NT2/D1 (cell line): ENCODE data around the gene SCNN1G.
"Not testable (repeated sequence)": the region's sequence is repeated elsewhere in the genome, so short reads cannot be mapped to it uniquely, and the experiment has no call there.

Experiments
- DNase-seq: peaks from one replicate; pipeline ENCODE4 v3.0.0-alpha.2; 2011; ENCODE audit warnings: low read depth, low spot score
- H3K27me3 ChIP-seq: 2 replicates; pipeline ENCODE4 v1.6.0; 2011; ENCODE audit warnings: mild to moderate bottlenecking; ENCODE audit not compliant: insufficient read length, insufficient read depth
- H3K36me3 ChIP-seq: 2 replicates; pipeline ENCODE4 v1.6.1; 2011; ENCODE audit warnings: mild to moderate bottlenecking, low read length, mixed read lengths; ENCODE audit not compliant: insufficient read depth, insufficient read length
- H3K4me1 ChIP-seq: 2 replicates; pipeline ENCODE4 v1.5.1; 2011; ENCODE audit not compliant: insufficient read depth, insufficient read length
- H3K4me3 ChIP-seq: 2 replicates; pipeline ENCODE4 v1.5.1; 2011; ENCODE audit warnings: low read depth; ENCODE audit not compliant: insufficient read length
- H3K9ac ChIP-seq: 2 replicates; pipeline ENCODE4 v1.6.0; 2011; ENCODE audit warnings: low read depth; ENCODE audit not compliant: insufficient read length
- H3K9me3 ChIP-seq: 2 replicates; pipeline ENCODE4 v1.5.1; 2011; ENCODE audit warnings: mild to moderate bottlenecking, low read length; ENCODE audit not compliant: insufficient read depth
- SUZ12 ChIP-seq: IDR thresholded peaks from 2 replicates; pipeline ENCODE4 v1.6.1; 2011; ENCODE audit not compliant: insufficient read length, insufficient read depth; ENCODE audit errors: extremely low read depth
- YY1 ChIP-seq: IDR thresholded peaks from 2 replicates; pipeline ENCODE4 v1.6.1; 2011; ENCODE audit not compliant: insufficient read length, insufficient read depth
- ZNF274 ChIP-seq: IDR thresholded peaks from 2 replicates; pipeline ENCODE4 v1.6.1; 2011; ENCODE audit warnings: mild to moderate bottlenecking, low read depth, low read length

The SCNN1G gene

DNA sequence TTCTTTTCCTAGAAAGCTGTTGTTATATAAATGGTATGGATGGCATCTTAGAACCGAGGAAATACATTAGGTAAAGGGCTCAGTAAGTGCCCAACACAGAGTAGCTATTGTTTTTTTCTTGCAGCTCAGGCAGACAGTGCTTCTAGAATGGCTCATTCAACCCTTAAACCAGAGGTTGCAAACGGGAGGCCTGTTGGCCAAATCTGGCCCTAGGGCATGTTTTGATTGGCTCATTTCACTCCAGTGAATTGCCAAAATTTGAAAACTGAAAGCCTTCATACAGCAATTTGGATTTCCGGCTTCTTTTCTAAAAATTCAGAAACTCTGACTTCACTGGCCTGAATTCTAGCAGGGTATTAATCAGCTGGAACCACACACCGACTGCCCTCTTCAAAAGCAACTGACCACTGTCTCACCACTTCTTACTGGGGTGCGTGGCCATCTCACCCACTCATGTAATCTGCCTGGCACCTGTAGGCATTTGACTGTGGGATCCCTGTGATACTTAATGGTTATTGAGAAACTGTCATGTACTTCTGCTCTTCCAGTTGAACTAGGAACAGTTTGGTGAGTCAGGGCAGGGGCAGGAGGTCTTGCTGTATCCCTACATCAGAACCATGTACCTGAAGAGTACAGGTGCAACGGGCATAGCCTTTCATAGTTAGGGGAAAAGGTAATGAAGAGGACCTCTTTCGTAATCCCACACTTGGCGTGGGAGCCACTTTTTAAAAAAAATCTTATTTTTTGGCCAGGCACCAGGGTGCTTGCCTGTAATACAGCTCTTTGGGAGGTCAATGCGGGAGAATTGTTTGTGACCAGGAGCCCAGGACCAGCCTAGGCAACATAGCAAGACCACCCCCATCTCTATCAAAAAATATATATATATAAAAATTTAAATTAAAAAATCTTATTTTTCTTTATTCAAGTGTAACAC lies 66.0 kb downstream of the SCNN1G start:
- TF ChIP-seq SUZ12, result no peak
- no peak for TF ChIP-seq YY1
- TF ChIP-seq ZNF274, result no peak
- H3K27me3 ChIP-seq, result no peaks in the 10 kb centered on the region
- no peaks in the 10 kb centered on the region for H3K36me3 ChIP-seq
- H3K9me3 ChIP-seq, result no peaks in the 10 kb centered on the region
- no peak overlapping the region for H3K9ac ChIP-seq
- no peak for DNase-seq
- no peak overlapping the region for H3K4me3 ChIP-seq
- H3K4me1 ChIP-seq, result no peaks in the 10 kb centered on the region

DNA sequence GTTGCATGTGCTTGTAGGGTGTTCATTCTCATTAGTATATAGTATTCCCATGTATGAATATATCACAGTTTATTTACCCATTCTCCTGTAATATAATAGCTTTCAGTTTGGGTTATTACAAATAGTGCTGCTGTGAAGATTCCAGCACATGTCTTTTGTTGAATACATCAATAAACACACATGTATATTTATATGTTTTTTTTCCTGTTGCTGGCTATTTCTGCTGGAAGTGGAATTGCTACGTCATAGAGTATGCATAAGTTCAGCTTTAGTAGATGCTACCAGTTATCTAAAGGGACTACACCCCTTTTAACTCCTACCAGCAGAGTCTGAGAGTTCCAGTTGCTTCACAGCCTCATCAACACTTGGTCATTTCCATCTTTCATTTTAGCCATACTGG lies 67.3 kb downstream of the SCNN1G start:
- DNase-seq, result no peak
- Histone ChIP-seq H3K4me3 (no peak overlapping the region), H3K4me1 (no peaks in the 10 kb centered on the region), H3K36me3 (no peaks in the 10 kb centered on the region), H3K9me3 (no peaks in the 10 kb centered on the region), H3K27me3 (no peaks in the 10 kb centered on the region), H3K9ac (no peak overlapping the region)
- TF ChIP-seq ZNF274 (no peak), YY1 (no peak), SUZ12 (no peak)

DNA sequence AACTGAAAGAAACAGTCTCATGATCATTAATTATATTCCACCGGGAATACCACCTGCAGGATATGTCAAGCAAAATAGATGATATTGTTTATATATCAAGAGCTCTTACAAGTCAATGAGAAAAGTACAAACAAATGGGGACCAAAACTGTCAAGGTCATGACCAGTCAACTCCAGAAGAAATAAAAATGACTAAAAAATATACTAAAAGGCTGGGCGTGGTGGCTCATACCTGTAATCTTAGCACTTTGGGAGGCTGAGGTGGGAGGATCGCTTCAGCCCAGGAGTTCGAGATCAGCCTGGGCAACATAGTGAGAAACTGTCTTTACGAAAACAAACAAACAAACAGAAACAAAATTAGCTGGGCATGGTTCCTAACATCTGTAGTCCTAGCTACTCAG lies 69.8 kb downstream of the SCNN1G start:
- Histone ChIP-seq H3K9me3 (no peaks in the 10 kb centered on the region), H3K36me3 (no peaks in the 10 kb centered on the region)
- TF ChIP-seq YY1 (no peak), ZNF274 (no peak), SUZ12 (no peak)

DNA sequence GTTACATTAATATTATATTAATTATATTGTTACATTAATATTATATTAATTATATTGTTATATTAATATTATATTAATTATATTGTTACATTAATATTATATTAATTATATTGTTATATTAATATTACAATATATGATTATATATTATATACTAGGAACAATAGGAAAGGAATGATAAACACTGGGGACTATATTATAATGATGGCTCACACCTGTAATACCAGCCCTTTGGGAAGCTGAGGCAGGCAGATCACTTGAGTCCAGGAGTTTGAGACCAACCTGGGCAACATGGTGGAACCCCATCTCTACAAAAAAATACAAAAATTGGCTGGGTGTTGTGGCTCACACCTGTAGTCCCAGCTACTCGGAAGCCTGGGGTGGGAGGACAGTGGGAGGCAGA lies 71.1 kb downstream of the SCNN1G start:
- not testable (repeated sequence) for H3K9me3 ChIP-seq, H3K36me3 ChIP-seq, DNase-seq

More for the DNA sequence above, 69.8 kb downstream of the SCNN1G start:
- Histone ChIP-seq H3K4me3 (no peak overlapping the region), H3K9ac (no peak overlapping the region), H3K27me3 (no peaks in the 10 kb centered on the region), H3K4me1 (no peaks in the 10 kb centered on the region)
- no peak for DNase-seq

DNA sequence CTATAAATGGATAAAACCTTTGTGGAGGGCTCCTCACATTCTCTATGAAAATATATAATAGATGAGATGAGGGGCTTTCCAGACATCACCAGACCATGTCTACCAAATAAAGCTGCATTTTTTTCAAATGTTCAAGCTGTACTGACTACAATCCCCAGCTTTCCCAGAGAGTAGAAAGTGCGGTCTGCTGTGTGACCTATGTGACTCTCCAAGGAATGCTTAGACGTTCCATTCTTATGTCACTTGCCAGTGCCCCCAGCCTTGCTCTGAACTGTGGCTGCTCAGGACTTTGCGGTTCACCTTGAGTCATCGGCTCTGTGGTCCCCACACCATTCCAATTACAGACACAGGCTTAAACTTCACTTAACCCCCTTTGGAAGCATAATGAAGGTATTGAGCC lies 71.8 kb downstream of the SCNN1G start:
- no peak for DNase-seq

More for the DNA sequence above, 71.1 kb downstream of the SCNN1G start:
- H3K4me3 ChIP-seq, H3K9ac ChIP-seq, H3K4me1 ChIP-seq, H3K27me3 ChIP-seq: not testable (repeated sequence)

DNA sequence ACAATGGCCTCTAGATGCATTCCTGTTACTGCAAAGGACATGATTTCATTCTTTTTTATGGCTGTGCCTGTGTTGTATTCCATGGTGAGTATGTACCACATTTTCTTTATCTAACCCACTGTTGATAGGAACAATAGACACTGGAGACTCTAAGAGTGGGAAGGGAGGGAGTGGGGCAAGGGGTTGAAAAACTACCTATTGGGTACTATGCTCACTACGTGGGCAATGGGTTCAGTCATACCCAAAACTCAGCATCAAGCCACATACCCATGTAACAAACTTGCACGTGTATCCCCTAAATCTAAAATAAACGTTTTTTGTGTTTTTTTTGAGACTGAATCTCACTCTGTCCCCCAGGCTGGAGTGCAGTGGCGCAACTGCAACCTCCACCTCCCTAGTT lies 72.5 kb downstream of the SCNN1G start:
- Histone ChIP-seq H3K4me3 (no peak overlapping the region), H3K9me3 (no peaks in the 10 kb centered on the region), H3K36me3 (no peaks in the 10 kb centered on the region), H3K9ac (no peak overlapping the region), H3K4me1 (no peaks in the 10 kb centered on the region), H3K27me3 (no peaks in the 10 kb centered on the region)
- DNase-seq, result no peak
- TF ChIP-seq YY1, result no peak
- no peak for TF ChIP-seq ZNF274
- no peak for TF ChIP-seq SUZ12

More for the DNA sequence above, 71.8 kb downstream of the SCNN1G start:
- H3K36me3 ChIP-seq, result no peaks in the 10 kb centered on the region
- no peak overlapping the region for H3K9ac ChIP-seq
- TF ChIP-seq SUZ12 (no peak), ZNF274 (no peak), YY1 (no peak)
- no peaks in the 10 kb centered on the region for H3K9me3 ChIP-seq
- no peaks in the 10 kb centered on the region for H3K27me3 ChIP-seq
- no peak overlapping the region for H3K4me3 ChIP-seq
- H3K4me1 ChIP-seq, result no peaks in the 10 kb centered on the region

DNA sequence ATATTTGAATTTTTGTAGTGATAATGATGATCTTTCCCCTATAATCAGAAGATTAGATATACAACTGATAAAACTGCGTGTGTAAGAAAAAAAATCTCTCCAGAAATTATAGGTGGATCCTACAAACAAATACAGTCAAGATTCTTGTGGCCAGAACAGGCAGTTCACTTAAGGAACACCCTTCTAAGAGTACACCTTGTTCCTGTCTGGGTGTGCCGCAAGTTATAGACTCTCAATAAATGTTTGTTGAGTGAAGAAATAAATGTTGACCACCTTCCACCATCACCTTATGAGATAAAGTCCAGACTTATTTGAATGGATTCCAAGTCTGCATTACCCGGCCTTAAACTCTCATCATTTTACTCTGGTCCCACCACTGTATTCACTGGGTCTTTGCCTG lies 73.9 kb downstream of the SCNN1G start:
- H3K4me3 ChIP-seq, result no peak overlapping the region
- no peaks in the 10 kb centered on the region for H3K27me3 ChIP-seq
- H3K9ac ChIP-seq, result no peak overlapping the region
- H3K4me1 ChIP-seq, result no peaks in the 10 kb centered on the region
- DNase-seq, result no peak
- no peaks in the 10 kb centered on the region for H3K36me3 ChIP-seq
- no peaks in the 10 kb centered on the region for H3K9me3 ChIP-seq
- TF ChIP-seq SUZ12 (no peak), YY1 (no peak), ZNF274 (no peak)

DNA sequence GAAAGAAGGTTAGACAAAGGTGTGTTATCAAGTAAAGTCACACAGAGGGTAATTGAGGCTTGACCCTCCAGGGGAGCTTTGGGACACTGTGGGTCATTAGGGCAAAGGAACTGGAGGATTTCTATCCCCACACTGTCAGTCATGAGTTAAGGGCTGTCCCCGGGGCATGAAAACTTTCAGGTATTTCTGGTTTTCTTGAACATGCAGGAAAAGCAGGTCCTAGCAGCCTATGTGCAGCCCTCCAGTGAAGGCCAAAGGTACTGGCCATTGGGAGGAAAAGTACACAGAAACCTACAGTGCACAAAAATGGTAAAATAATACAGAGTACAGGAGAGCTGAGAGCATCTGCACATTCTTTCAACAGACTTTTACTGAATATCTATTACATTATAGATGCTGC lies 75.1 kb downstream of the SCNN1G start:
- no peak overlapping the region for H3K4me3 ChIP-seq
- H3K36me3 ChIP-seq, result no peaks in the 10 kb centered on the region
- TF ChIP-seq YY1 (no peak), ZNF274 (no peak), SUZ12 (no peak)
- H3K9ac ChIP-seq, result no peak overlapping the region
- DNase-seq, result no peak
- no peaks in the 10 kb centered on the region for H3K27me3 ChIP-seq
- no peaks in the 10 kb centered on the region for H3K9me3 ChIP-seq
- H3K4me1 ChIP-seq, result no peaks in the 10 kb centered on the region
